Measurements from ENCODE around the gene PDIA6.

The PDIA6 gene

GRCh38 chr2:10753156-10753555, 59.4 kb downstream of the PDIA6 start:
- no peak overlapping the region for H3K4me3 ChIP-seq (ENCODE audit: extremely low read depth, insufficient read depth, low read length, poor library complexity, severe bottlenecking)
- H3K4me1 ChIP-seq (ENCODE audit: control insufficient read depth, insufficient read depth, low read length, poor library complexity, severe bottlenecking), result no peaks in the 10 kb centered on the region
- H3K27ac ChIP-seq (ENCODE audit: low read depth, low read length, severe bottlenecking), result no peak overlapping the region
- H3K9me3 ChIP-seq (ENCODE audit: control insufficient read depth, low read length), result no peaks in the 10 kb centered on the region
- 89% methylated on average over 3 to 5 of the region's 7 CpGs for WGBS, 2 experiments (ENCODE audit: insufficient coverage in 2 of 2)
- H3K36me3 ChIP-seq (ENCODE audit: control insufficient read depth, insufficient read depth, low read length), result no peaks in the 10 kb centered on the region

GRCh38 chr2:10752236-10752635, 60.3 kb downstream of the PDIA6 start:
- no peak overlapping the region for H3K27ac ChIP-seq (ENCODE audit: low read depth, low read length, severe bottlenecking)
- no peaks in the 10 kb centered on the region for H3K4me1 ChIP-seq (ENCODE audit: control insufficient read depth, insufficient read depth, low read length, poor library complexity, severe bottlenecking)
- H3K36me3 ChIP-seq (ENCODE audit: control insufficient read depth, insufficient read depth, low read length), result no peaks in the 10 kb centered on the region
- no peaks in the 10 kb centered on the region for H3K9me3 ChIP-seq (ENCODE audit: control insufficient read depth, low read length)
- 63 to 89% methylated on average over 1 to 2 of the region's 5 CpGs for WGBS, 2 experiments (ENCODE audit: insufficient coverage in 2 of 2)
- no peak overlapping the region for H3K4me3 ChIP-seq (ENCODE audit: extremely low read depth, insufficient read depth, low read length, poor library complexity, severe bottlenecking)

DNA sequence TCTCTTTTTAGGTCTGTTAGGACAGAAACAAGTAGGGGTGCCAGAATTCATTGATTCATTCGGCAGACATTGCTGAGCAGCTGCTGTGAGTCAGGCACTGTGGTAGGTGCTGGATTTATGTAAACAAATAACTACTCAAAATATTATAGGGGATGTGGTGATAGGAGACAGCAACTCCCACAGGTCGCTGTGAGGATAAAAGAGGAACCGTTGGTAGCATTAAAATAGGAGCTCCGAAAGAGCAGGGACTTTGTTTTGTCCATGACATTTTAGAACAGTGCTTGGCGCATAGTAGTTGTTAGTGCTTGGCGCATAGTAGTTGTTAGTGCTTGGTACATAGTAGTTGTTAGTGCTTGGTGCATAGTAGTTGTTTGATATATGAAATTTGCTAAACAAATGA, 62.0 kb downstream of the PDIA6 start:
- H3K36me3 ChIP-seq (ENCODE audit: control insufficient read depth, insufficient read depth, low read length), result no peaks in the 10 kb centered on the region
- WGBS, 2 experiments (ENCODE audit: insufficient coverage in 2 of 2), result 93 to 98% methylated on average over 4 to 5 of the region's 6 CpGs
- no peaks in the 10 kb centered on the region for H3K9me3 ChIP-seq (ENCODE audit: control insufficient read depth, low read length)
- no peak overlapping the region for H3K27ac ChIP-seq (ENCODE audit: low read depth, low read length, severe bottlenecking)
- no peak overlapping the region for H3K4me3 ChIP-seq (ENCODE audit: extremely low read depth, insufficient read depth, low read length, poor library complexity, severe bottlenecking)
- H3K4me1 ChIP-seq (ENCODE audit: control insufficient read depth, insufficient read depth, low read length, poor library complexity, severe bottlenecking), result no peaks in the 10 kb centered on the region

- H3K36me3 ChIP-seq (ENCODE audit: control insufficient read depth, insufficient read depth, low read length), result no peaks in the 10 kb centered on the region
- H3K9me3 ChIP-seq (ENCODE audit: control insufficient read depth, low read length), result no peaks in the 10 kb centered on the region
- no peak overlapping the region for H3K27ac ChIP-seq (ENCODE audit: low read depth, low read length, severe bottlenecking)
- H3K4me3 ChIP-seq (ENCODE audit: extremely low read depth, insufficient read depth, low read length, poor library complexity, severe bottlenecking), result no peak overlapping the region
- WGBS, 2 experiments (ENCODE audit: insufficient coverage in 2 of 2), result 91 to 95% methylated on average over 10 of the region's 11 CpGs
- no peaks in the 10 kb centered on the region for H3K4me1 ChIP-seq (ENCODE audit: control insufficient read depth, insufficient read depth, low read length, poor library complexity, severe bottlenecking)
Measured at GRCh38 chr2:10742666-10743065, 69.9 kb downstream of the PDIA6 start.

GRCh38 chr2:10741139-10741538, 71.4 kb downstream of the PDIA6 start:
- Histone ChIP-seq H3K4me1 (ENCODE audit: control insufficient read depth, insufficient read depth, low read length, poor library complexity, severe bottlenecking) (no peaks in the 10 kb centered on the region), H3K36me3 (ENCODE audit: control insufficient read depth, insufficient read depth, low read length) (no peaks in the 10 kb centered on the region), H3K27ac (ENCODE audit: low read depth, low read length, severe bottlenecking) (no peak overlapping the region), H3K9me3 (ENCODE audit: control insufficient read depth, low read length) (no peaks in the 10 kb centered on the region), H3K4me3 (ENCODE audit: extremely low read depth, insufficient read depth, low read length, poor library complexity, severe bottlenecking) (no peak overlapping the region)
- WGBS, 2 experiments (ENCODE audit: insufficient coverage in 2 of 2), result 67 to 76% methylated on average over 2 of the region's 2 CpGs

DNA sequence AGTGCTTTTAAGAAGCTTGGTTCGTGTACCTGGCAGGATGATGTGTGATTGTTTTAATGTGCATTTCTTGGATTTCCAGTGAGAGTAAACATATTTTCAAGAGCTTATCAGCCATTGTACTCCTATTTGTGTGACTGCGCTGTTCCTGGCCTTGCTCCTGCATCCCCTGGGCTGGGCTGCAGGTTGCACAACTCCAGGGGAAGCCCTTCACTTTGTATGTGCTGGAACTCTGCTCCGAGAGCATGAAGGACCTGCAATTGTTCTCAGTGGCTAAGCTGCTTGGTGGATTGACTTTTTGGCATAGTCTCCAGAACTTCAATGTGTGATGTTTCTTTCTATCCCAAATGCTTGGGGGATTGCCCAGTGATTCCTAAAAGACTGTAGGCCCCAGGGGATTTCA, 72.4 kb downstream of the PDIA6 start:
- 88 to 92% methylated on average over 2 of the region's 3 CpGs for WGBS, 2 experiments (ENCODE audit: insufficient coverage in 2 of 2)
- no peaks in the 10 kb centered on the region for H3K36me3 ChIP-seq (ENCODE audit: control insufficient read depth, insufficient read depth, low read length)
- no peak overlapping the region for H3K27ac ChIP-seq (ENCODE audit: low read depth, low read length, severe bottlenecking)
- no peaks in the 10 kb centered on the region for H3K4me1 ChIP-seq (ENCODE audit: control insufficient read depth, insufficient read depth, low read length, poor library complexity, severe bottlenecking)
- H3K9me3 ChIP-seq (ENCODE audit: control insufficient read depth, low read length), result no peaks in the 10 kb centered on the region
- H3K4me3 ChIP-seq (ENCODE audit: extremely low read depth, insufficient read depth, low read length, poor library complexity, severe bottlenecking), result no peak overlapping the region

DNA sequence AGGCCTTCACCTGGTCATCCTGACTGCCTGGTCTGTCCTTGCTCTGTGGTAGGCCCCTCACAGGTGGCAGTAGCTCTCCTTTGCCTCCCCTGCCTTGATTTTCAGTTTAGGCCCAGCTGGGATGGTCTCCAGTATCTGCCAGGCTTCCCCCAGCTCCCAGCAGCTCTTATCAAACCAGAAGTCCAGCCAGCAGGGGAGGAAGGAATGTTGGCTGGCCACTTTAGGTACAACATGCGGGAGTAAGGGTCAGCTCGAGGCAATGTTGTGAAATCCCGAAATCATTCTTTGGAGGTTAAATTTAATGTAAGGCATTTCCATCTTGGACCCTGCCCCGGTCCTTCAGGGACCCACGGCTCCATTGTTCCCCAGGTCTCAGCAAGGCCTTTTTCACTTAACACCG, 74.4 kb downstream of the PDIA6 start:
- Histone ChIP-seq H3K9me3 (ENCODE audit: control insufficient read depth, low read length) (no peaks in the 10 kb centered on the region), H3K36me3 (ENCODE audit: control insufficient read depth, insufficient read depth, low read length) (no peaks in the 10 kb centered on the region), H3K4me1 (ENCODE audit: control insufficient read depth, insufficient read depth, low read length, poor library complexity, severe bottlenecking) (peaks cover 4% of the 10 kb centered on the region), H3K4me3 (ENCODE audit: extremely low read depth, insufficient read depth, low read length, poor library complexity, severe bottlenecking) (no peak overlapping the region), H3K27ac (ENCODE audit: low read depth, low read length, severe bottlenecking) (no peak overlapping the region)
- 91 to 100% methylated on average over 5 to 6 of the region's 6 CpGs for WGBS, 2 experiments (ENCODE audit: insufficient coverage in 2 of 2)

GRCh38 chr2:10733980-10734379, 78.6 kb downstream of the PDIA6 start:
- Histone ChIP-seq H3K36me3 (ENCODE audit: control insufficient read depth, insufficient read depth, low read length) (no peaks in the 10 kb centered on the region), H3K9me3 (ENCODE audit: control insufficient read depth, low read length) (no peaks in the 10 kb centered on the region), H3K4me3 (ENCODE audit: extremely low read depth, insufficient read depth, low read length, poor library complexity, severe bottlenecking) (no peak overlapping the region), H3K27ac (ENCODE audit: low read depth, low read length, severe bottlenecking) (no peak overlapping the region), H3K4me1 (ENCODE audit: control insufficient read depth, insufficient read depth, low read length, poor library complexity, severe bottlenecking) (peaks cover 4% of the 10 kb centered on the region)
- WGBS, 2 experiments (ENCODE audit: insufficient coverage in 2 of 2), result 84 to 94% methylated on average over 3 to 4 of the region's 5 CpGs

GRCh38 chr2:10733566-10733925, 79.0 kb downstream of the PDIA6 start:
- H3K9me3 ChIP-seq (ENCODE audit: control insufficient read depth, low read length), result no peaks in the 10 kb centered on the region
- 81 to 87% methylated on average over 5 to 6 of the region's 6 CpGs for WGBS, 2 experiments (ENCODE audit: insufficient coverage in 2 of 2)
- H3K27ac ChIP-seq (ENCODE audit: low read depth, low read length, severe bottlenecking), result no peak overlapping the region
- peaks cover 4% of the 10 kb centered on the region for H3K4me1 ChIP-seq (ENCODE audit: control insufficient read depth, insufficient read depth, low read length, poor library complexity, severe bottlenecking)
- H3K4me3 ChIP-seq (ENCODE audit: extremely low read depth, insufficient read depth, low read length, poor library complexity, severe bottlenecking), result no peak overlapping the region
- no peaks in the 10 kb centered on the region for H3K36me3 ChIP-seq (ENCODE audit: control insufficient read depth, insufficient read depth, low read length)
